ENCODE results near the gene CREB5.

The CREB5 gene

GRCh38 chr7:28617308-28617880 is 205.1 kb downstream of the CREB5 start:
- no peak for TF ChIP-seq CTCF (conservative IDR thresholded peaks at IDR 0.05; ENCODE audit: low read depth, low read length)
- no peaks in the 10 kb centered on the region for H3K36me3 ChIP-seq (ENCODE audit: insufficient read depth)

GRCh38 chr7:28618383-28618782 is 206.1 kb downstream of the CREB5 start:
- Histone ChIP-seq H3K4me1 (ENCODE audit: low read depth, poor library complexity, severe bottlenecking) (peaks cover 3% of the 10 kb centered on the region), H3K4me3 (IDR thresholded peaks at IDR 0.05; ENCODE audit: insufficient read depth, low read depth, low read length) (no peak overlapping the region), H2AFZ (ENCODE audit: low read depth) (no peak overlapping the region), H4K20me1 (ENCODE audit: insufficient read depth) (no peaks in the 10 kb centered on the region), H3K27ac (no peak overlapping the region), H3K9ac (no peak overlapping the region), H3K36me3 (ENCODE audit: insufficient read depth) (no peaks in the 10 kb centered on the region), H3K79me2 (ENCODE audit: insufficient read depth, low read depth) (no peaks in the 10 kb centered on the region), H3K27me3 (ENCODE audit: insufficient read depth, low read depth) (no peaks in the 10 kb centered on the region), H3K4me2 (no peak overlapping the region)
- TF ChIP-seq CTCF (conservative IDR thresholded peaks at IDR 0.05; ENCODE audit: low read depth, low read length) = no peak

More at GRCh38 chr7:28617308-28617880, 205.1 kb downstream of the CREB5 start:
- no peaks in the 10 kb centered on the region for H3K27me3 ChIP-seq (ENCODE audit: insufficient read depth, low read depth)
- H3K4me3 ChIP-seq (IDR thresholded peaks at IDR 0.05; ENCODE audit: insufficient read depth, low read depth, low read length) = no peak overlapping the region
- H3K9ac ChIP-seq = no peak overlapping the region
- H4K20me1 ChIP-seq (ENCODE audit: insufficient read depth) = no peaks in the 10 kb centered on the region
- H3K4me1 ChIP-seq (ENCODE audit: low read depth, poor library complexity, severe bottlenecking) = no peaks in the 10 kb centered on the region
- H2AFZ ChIP-seq (ENCODE audit: low read depth) = no peak overlapping the region
- H3K27ac ChIP-seq = no peak overlapping the region
- no peaks in the 10 kb centered on the region for H3K79me2 ChIP-seq (ENCODE audit: insufficient read depth, low read depth)
- H3K4me2 ChIP-seq = no peak overlapping the region

- no peak overlapping the region for H3K27ac ChIP-seq
- H3K36me3 ChIP-seq (ENCODE audit: insufficient read depth) = no peaks in the 10 kb centered on the region
- no peaks in the 10 kb centered on the region for H3K79me2 ChIP-seq (ENCODE audit: insufficient read depth, low read depth)
- H3K4me1 ChIP-seq (ENCODE audit: low read depth, poor library complexity, severe bottlenecking) = peaks cover 7% of the 10 kb centered on the region
- no peak overlapping the region for H3K4me2 ChIP-seq
- no peak for TF ChIP-seq CTCF (conservative IDR thresholded peaks at IDR 0.05; ENCODE audit: low read depth, low read length)
- H3K9ac ChIP-seq = no peak overlapping the region
- no peaks in the 10 kb centered on the region for H4K20me1 ChIP-seq (ENCODE audit: insufficient read depth)
- no peak overlapping the region for H3K4me3 ChIP-seq (IDR thresholded peaks at IDR 0.05; ENCODE audit: insufficient read depth, low read depth, low read length)
- H3K27me3 ChIP-seq (ENCODE audit: insufficient read depth, low read depth) = no peaks in the 10 kb centered on the region
- no peak overlapping the region for H2AFZ ChIP-seq (ENCODE audit: low read depth)
These were observed 206.9 kb downstream of the CREB5 start for GRCh38 chr7:28619256-28619655.

- no peak overlapping the region for H3K4me2 ChIP-seq
- no peaks in the 10 kb centered on the region for H4K20me1 ChIP-seq (ENCODE audit: insufficient read depth)
- H3K27me3 ChIP-seq (ENCODE audit: insufficient read depth, low read depth) = no peaks in the 10 kb centered on the region
- H3K27ac ChIP-seq = no peak overlapping the region
- no peaks in the 10 kb centered on the region for H3K79me2 ChIP-seq (ENCODE audit: insufficient read depth, low read depth)
- TF ChIP-seq CTCF (conservative IDR thresholded peaks at IDR 0.05; ENCODE audit: low read depth, low read length) = no peak
- no peak overlapping the region for H2AFZ ChIP-seq (ENCODE audit: low read depth)
- H3K4me1 ChIP-seq (ENCODE audit: low read depth, poor library complexity, severe bottlenecking) = peaks cover 7% of the 10 kb centered on the region
- H3K9ac ChIP-seq = no peak overlapping the region
- no peak overlapping the region for H3K4me3 ChIP-seq (IDR thresholded peaks at IDR 0.05; ENCODE audit: insufficient read depth, low read depth, low read length)
- H3K36me3 ChIP-seq (ENCODE audit: insufficient read depth) = no peaks in the 10 kb centered on the region
These were observed 209.1 kb downstream of the CREB5 start for GRCh38 chr7:28621369-28621841.
